GM21447 (cell line): Measurements from ENCODE around the gene KIAA1191.

Experiments used
- ATAC-seq: cut with Tn5 transposase; IDR thresholded peaks from one replicate; pipeline ENCODE4 v1.9.1; 2021; ENCODE audit not compliant: unreplicated experiment

The KIAA1191 gene

GRCh38 chr5:176389135-176390123 is 27.9 kb upstream of the KIAA1191 start:
- ATAC-seq: peak; percentile 24

GRCh38 chr5:176388444-176389134 is 27.0 kb upstream of the KIAA1191 start, which contains the start of the genes HIGD2A and NOP16:
Gene HIGD2A (plus strand): TSS chr5:176388751. CDS start chr5:176388820, 69 bp downstream.
Gene NOP16 (minus strand): TSS chr5:176388598. CDS start chr5:176388539, 59 bp downstream.
- peak; percentile 92 for ATAC-seq

- ATAC-seq: peak; percentile 1
Measured at GRCh38 chr5:176388003-176388443, 26.5 kb upstream of the KIAA1191 start.

- no peak for ATAC-seq
Measured at GRCh38 chr5:176387384-176387925, 25.9 kb upstream of the KIAA1191 start.

GRCh38 chr5:176386491-176386890 is 24.9 kb upstream of the KIAA1191 start:
- ATAC-seq: no peak

- no peak for ATAC-seq
Measured at GRCh38 chr5:176384991-176385390, 23.4 kb upstream of the KIAA1191 start.

- ATAC-seq: no peak
Measured at GRCh38 chr5:176384366-176384930, 22.9 kb upstream of the KIAA1191 start.

- ATAC-seq: no peak
Measured at GRCh38 chr5:176383961-176384360, 22.4 kb upstream of the KIAA1191 start.

GRCh38 chr5:176383248-176383905 is 21.8 kb upstream of the KIAA1191 start:
- no peak for ATAC-seq

- ATAC-seq: no peak
Measured at GRCh38 chr5:176382721-176383120, 21.2 kb upstream of the KIAA1191 start.

- no peak for ATAC-seq
Measured at GRCh38 chr5:176381979-176382378, 20.4 kb upstream of the KIAA1191 start.

GRCh38 chr5:176381423-176381822 is 19.9 kb upstream of the KIAA1191 start:
- ATAC-seq: no peak

GRCh38 chr5:176379881-176380280 is 18.3 kb upstream of the KIAA1191 start:
- ATAC-seq: no peak

GRCh38 chr5:176373100-176373818 is 11.7 kb upstream of the KIAA1191 start:
- no peak for ATAC-seq

GRCh38 chr5:176371621-176372539 is 10.3 kb upstream of the KIAA1191 start:
- no peak for ATAC-seq

GRCh38 chr5:176369934-176370711 is 8.6 kb upstream of the KIAA1191 start:
- ATAC-seq: no peak

GRCh38 chr5:176368726-176369125 is 7.2 kb upstream of the KIAA1191 start:
- ATAC-seq: no peak
